Peyer's patch (tissue), 4 donors: Measurements from ENCODE around the gene DCST1. TPM values are rescaled to one million over a fixed set of nuclear protein-coding genes. Genes with fewer than 3 reads are reported as not detected.

Source experiments
- DNase-seq, 3 donors: peaks; one replicate each; pipeline ENCODE4 v3.0.0-alpha.2; 2017 to 2019
- H3K27ac ChIP-seq, 4 donors: fragments of 200-600 bp; sonication (generic); one replicate each; pipeline ENCODE4 v1.5.1; 2016 to 2019
- H3K27me3 ChIP-seq, 2 donors: fragments of 200-600 bp; sonication (generic); one replicate each; pipeline ENCODE4 v1.5.1; 2019
- H3K36me3 ChIP-seq, 3 donors: fragments of 200-600 bp; sonication (generic); one replicate each; pipeline ENCODE4 v1.5.1; 2016 to 2019
- H3K4me1 ChIP-seq, 4 donors: fragments of 200-600 bp; sonication (generic); one replicate each; pipeline ENCODE4 v1.5.1; 2016 to 2019
- H3K4me3 ChIP-seq, 4 donors: fragments of 200-600 bp; sonication (generic); 1 replicate in 3 of 4; 2 replicates in 1 of 4; pipeline ENCODE4 v1.5.1; 2016 to 2019; ENCODE audit warnings: mild to moderate bottlenecking in 1 of 4
- H3K9me3 ChIP-seq, 4 donors: fragments of 200-600 bp; sonication (generic); one replicate each; pipeline ENCODE4 v1.5.1; 2016 to 2019; ENCODE audit warnings: mild to moderate bottlenecking in 1 of 4
- POLR2A ChIP-seq, 2 donors: fragments of 450-650 bp; IDR thresholded peaks; one replicate each; pipeline ENCODE4 v1.5.1; 2017; ENCODE audit warnings: antibody characterized with exemption in 2 of 2, mild to moderate bottlenecking in 2 of 2, moderate library complexity in 2 of 2
- total RNA-seq, 4 donors: library from RNA; depleted of rRNA; stranded (reverse); fragments of >200 nt; gene quantifications; one replicate each; pipeline ENCODE4 v1.1.0, GENCODE V29; 2016
- TF ChIP-seq, protein P1 (sequence below), 6 experiments: fragments of 450-650 bp in 4 of 6; fragments of 200-600 bp in 2 of 6; sonication (generic) in 1 of 6; IDR thresholded peaks; one replicate each; pipeline ENCODE4 v1.5.1; 2017 to 2019; ENCODE audit warnings: antibody characterized with exemption in 6 of 6, mild to moderate bottlenecking in 3 of 6, moderate library complexity in 1 of 6

DCST1 gene
- total RNA-seq, 4 donors from 2014 or later: 0.88 to 2.7 TPM; not detected in 2

DNA sequence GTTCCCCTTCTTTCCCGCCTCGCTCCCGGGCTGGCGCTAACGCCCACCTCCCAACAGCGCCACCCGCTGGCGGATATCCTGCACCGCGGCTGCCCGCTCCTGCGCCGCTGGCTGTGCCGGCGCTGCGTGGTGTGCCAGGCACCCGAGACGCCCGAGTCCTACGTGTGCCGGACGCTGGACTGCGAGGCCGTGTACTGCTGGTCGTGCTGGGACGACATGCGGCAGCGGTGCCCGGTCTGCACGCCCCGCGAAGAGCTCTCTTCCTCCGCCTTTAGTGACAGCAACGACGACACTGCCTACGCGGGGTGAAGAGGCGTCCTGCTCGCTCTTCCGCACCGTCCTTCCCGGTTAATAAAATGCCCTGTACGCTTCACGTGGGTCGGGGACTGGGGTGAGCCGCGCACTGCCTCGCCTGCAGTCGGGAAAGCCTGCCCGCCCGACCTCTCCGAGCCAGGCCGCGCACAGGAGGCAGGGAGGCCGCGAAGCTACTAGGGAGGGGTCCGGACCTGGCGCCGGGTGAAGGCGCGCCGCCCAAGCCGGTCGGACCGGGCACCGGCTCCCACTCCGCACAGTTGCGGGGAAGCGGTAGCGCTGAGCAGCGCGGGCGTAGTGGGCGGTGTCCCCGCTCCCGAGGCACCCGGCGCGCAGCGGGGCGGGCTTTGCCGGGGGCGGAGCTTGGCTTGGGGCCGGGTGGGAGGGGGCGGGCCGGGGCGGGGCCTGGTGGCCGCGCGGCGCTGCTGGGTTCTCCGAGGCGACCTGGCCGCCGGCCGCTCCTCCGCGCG lies 17.1 kb downstream of the DCST1 start, which contains the start of gene ADAM15:
ADAM15 (plus strand) TSS at position 757 of the 782 bp plus-strand sequence. CDS start 71 bp downstream, outside the sequence.
- H3K36me3 ChIP-seq: peaks cover 0 to 22% (median 0%) of the 10 kb centered on the region in 3 donors
- H3K9me3 ChIP-seq: no peaks in the 10 kb centered on the region
- H3K27me3 ChIP-seq: no peaks in the 10 kb centered on the region
- peaks cover 0 to 28% (median 12%) of the 10 kb centered on the region in 4 donors for H3K4me1 ChIP-seq
- peak; percentile 81 to 88 for TF ChIP-seq POLR2A (IDR thresholded peaks at IDR 0.05)
- TF ChIP-seq, protein P1, sequence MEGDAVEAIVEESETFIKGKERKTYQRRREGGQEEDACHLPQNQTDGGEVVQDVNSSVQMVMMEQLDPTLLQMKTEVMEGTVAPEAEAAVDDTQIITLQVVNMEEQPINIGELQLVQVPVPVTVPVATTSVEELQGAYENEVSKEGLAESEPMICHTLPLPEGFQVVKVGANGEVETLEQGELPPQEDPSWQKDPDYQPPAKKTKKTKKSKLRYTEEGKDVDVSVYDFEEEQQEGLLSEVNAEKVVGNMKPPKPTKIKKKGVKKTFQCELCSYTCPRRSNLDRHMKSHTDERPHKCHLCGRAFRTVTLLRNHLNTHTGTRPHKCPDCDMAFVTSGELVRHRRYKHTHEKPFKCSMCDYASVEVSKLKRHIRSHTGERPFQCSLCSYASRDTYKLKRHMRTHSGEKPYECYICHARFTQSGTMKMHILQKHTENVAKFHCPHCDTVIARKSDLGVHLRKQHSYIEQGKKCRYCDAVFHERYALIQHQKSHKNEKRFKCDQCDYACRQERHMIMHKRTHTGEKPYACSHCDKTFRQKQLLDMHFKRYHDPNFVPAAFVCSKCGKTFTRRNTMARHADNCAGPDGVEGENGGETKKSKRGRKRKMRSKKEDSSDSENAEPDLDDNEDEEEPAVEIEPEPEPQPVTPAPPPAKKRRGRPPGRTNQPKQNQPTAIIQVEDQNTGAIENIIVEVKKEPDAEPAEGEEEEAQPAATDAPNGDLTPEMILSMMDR (IDR thresholded peaks at IDR 0.05): peak; percentile 89 to 98 (median 96)
- DNase-seq: peak; percentile 77 to 95 (median 92)
- H3K27ac ChIP-seq: peak within 1 kb of the TSS; percentile 77 to 95 (median 92)
- H3K4me3 ChIP-seq: peak within 1 kb of the TSS; percentile 48 to 85 (median 74)

DNA sequence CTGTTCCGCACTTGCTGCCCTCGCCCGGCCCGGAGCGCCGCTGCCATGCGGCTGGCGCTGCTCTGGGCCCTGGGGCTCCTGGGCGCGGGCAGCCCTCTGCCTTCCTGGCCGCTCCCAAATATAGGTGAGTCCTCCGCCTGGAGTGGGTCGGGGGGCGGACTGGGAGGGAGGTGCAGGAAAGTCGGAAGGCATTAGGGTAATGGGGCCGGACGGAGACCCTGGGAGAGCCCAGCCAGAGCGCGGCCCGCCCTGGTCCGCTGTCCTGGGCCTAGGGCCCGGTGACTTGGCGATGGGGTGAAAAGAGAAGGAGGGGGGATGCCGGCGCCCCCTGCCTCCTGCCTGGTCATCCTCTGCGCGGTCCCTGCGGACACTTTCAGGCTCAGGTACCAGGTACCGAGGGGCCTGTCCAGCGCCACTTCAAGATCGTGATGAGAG lies 17.7 kb downstream of the DCST1 start:
- TF ChIP-seq POLR2A (IDR thresholded peaks at IDR 0.05): no peak
- TF ChIP-seq, protein P1 (IDR thresholded peaks at IDR 0.05): no peak
- Histone ChIP-seq H3K9me3 (no peaks in the 10 kb centered on the region), H3K4me1 (peaks cover 0 to 28% (median 12%) of the 10 kb centered on the region in 4 donors), H3K4me3 (peak overlapping the region; percentile 48 to 85 (median 74)), H3K36me3 (peaks cover 0 to 28% (median 0%) of the 10 kb centered on the region in 3 donors), H3K27me3 (no peaks in the 10 kb centered on the region), H3K27ac (peak overlapping the region; percentile 77 to 95 (median 92))
- DNase-seq: no peak

DNA sequence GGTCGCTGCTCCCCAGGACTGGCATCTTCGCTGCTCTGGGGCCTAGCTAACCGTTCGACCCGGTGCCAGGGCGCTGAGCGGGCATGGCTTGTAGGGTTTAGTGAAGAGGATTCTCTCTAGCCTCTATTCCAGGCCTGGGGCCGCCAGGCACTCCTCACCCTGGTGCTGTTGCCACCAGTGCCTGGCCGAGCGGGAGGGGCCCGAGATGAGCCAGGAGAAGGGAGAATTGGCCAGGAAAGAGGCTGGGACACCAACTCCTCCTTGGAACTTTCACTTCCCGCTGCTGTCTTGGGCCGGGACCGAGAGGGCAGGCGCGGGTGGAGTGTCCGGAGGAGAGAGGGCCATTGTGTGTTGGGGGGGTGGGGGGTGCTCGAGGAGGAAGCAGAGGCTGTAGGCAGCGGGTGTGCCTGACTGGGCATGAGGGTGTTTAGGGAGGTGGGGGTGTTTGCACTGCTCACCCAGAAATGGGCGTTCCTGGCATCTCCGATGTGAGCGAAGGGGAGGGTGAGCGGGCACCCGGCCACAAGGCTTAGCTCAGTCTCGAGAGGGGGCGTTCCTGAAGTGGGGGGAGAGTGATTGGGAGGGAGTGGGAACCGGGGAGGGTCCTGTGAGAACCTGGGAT lies 18.3 kb downstream of the DCST1 start:
- Histone ChIP-seq H3K9me3 (no peaks in the 10 kb centered on the region), H3K4me3 (peak overlapping the region; percentile 48 to 85 (median 74)), H3K27me3 (no peaks in the 10 kb centered on the region), H3K36me3 (peaks cover 0 to 33% (median 0%) of the 10 kb centered on the region in 3 donors), H3K4me1 (peaks cover 0 to 28% (median 12%) of the 10 kb centered on the region in 4 donors), H3K27ac (peak overlapping the region; percentile 77 to 95 (median 92))
- TF ChIP-seq, protein P1 (IDR thresholded peaks at IDR 0.05): no peak
- TF ChIP-seq POLR2A (IDR thresholded peaks at IDR 0.05): no peak
- peak; percentile 32 to 74 (median 66) for DNase-seq

DNA sequence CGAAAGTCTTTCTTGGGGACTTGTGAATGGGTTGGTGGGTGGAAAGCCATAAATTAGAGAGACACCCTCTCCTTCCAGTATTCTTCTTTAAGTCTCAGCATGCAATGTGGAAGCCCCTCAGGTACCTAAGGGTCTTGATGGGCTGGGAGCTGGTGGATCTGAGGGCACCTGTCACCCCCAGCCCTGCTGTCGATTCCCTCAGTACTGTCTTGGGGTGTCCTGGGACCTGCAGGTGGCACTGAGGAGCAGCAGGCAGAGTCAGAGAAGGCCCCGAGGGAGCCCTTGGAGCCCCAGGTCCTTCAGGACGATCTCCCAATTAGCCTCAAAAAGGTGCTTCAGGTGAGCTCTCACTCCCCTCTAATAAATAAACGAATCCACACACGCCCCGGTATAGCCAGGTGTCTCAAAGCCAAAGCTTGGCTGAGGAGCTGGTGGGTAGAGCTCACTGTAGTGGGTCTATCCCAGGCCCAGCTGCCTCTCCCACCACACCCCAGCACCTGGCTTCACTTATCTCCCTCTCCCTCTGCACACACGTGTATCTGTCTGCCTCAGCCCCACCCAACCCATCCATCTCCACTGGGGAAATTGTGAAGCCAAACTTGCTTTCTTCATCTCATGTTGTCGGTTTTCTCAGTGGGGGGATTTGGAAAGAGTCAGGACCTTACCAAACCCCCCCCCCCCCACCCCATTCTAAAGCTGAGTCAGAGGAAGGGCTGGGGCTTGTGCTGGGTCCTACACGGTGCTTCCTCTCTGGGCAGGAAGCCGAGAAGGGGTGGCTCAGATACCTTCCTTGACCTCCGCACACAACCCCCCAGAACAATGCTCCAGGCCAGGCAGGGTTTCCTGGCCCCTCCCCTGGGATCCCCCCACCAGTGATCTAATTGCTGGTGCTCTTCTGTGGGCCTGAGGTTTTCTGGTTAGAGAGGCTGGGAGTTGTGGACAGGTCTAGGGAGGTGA lies 19.1 kb downstream of the DCST1 start:
- peaks cover 0 to 41% (median 0%) of the 10 kb centered on the region in 3 donors for H3K36me3 ChIP-seq
- H3K4me3 ChIP-seq: peak overlapping the region; percentile 48 to 85 (median 74)
- H3K27ac ChIP-seq: peak overlapping the region; percentile 9 to 95 (median 92)
- no peaks in the 10 kb centered on the region for H3K27me3 ChIP-seq
- H3K9me3 ChIP-seq: no peaks in the 10 kb centered on the region
- peaks cover 0 to 28% (median 12%) of the 10 kb centered on the region in 4 donors for H3K4me1 ChIP-seq
- no peak for TF ChIP-seq POLR2A (IDR thresholded peaks at IDR 0.05)
- TF ChIP-seq, protein P1 (IDR thresholded peaks at IDR 0.05): peak in 4 of 6 experiments; percentile 20 to 59 (median 42)
- DNase-seq: peak; percentile 31 to 76 (median 70)
